NB4 (cell line): Measurements from ENCODE around the gene CERKL.

Experiments used
- CTCF ChIP-seq: IDR thresholded peaks from one replicate; pipeline ENCODE4 v1.5.1; 2012; ENCODE audit warnings: low read depth, low read length
- MAX ChIP-seq: IDR thresholded peaks from 2 replicates; pipeline ENCODE4 v1.6.1; 2011; ENCODE audit warnings: low read depth, low read length
- MYC ChIP-seq: IDR thresholded peaks from 2 replicates; pipeline ENCODE4 v1.6.1; 2011; ENCODE audit warnings: low read depth, low read length
- POLR2A ChIP-seq: IDR thresholded peaks from 2 replicates; pipeline ENCODE4 v1.6.1; 2011; ENCODE audit warnings: mild to moderate bottlenecking; ENCODE audit not compliant: insufficient read length; ENCODE audit errors: extremely low read depth

GRCh38 chr2:181670632-181671031 is 13.7 kb upstream of the CERKL start:
- TF ChIP-seq CTCF (no peak), POLR2A (no peak), MAX (no peak), MYC (no peak)
